ENCODE measurements around the gene LRRC14B.

Gene LRRC14B

GRCh38 chr5:174876-175465, 16.3 kb upstream of the LRRC14B start:
- TF ChIP-seq CTCF (conservative IDR thresholded peaks at IDR 0.05; ENCODE audit: low read depth, low read length) = no peak
- no peak for DNase-seq (ENCODE audit: low read depth)

GRCh38 chr5:176296-176823, 14.9 kb upstream of the LRRC14B start:
- no peak overlapping the region for H3K4me3 ChIP-seq (ENCODE audit: low read depth, low read length)
- no peak for DNase-seq (ENCODE audit: low read depth)
- no peak for TF ChIP-seq CTCF (conservative IDR thresholded peaks at IDR 0.05; ENCODE audit: low read depth, low read length)

More at GRCh38 chr5:174876-175465, 16.3 kb upstream of the LRRC14B start:
- H3K4me3 ChIP-seq (ENCODE audit: low read depth, low read length) = no peak overlapping the region

GRCh38 chr5:178110-178509, 13.2 kb upstream of the LRRC14B start:
- H3K4me3 ChIP-seq (ENCODE audit: low read depth, low read length) = no peak overlapping the region
- TF ChIP-seq CTCF (conservative IDR thresholded peaks at IDR 0.05; ENCODE audit: low read depth, low read length) = no peak
- DNase-seq (ENCODE audit: low read depth) = no peak

GRCh38 chr5:179401-179800, 11.9 kb upstream of the LRRC14B start:
- H3K4me3 ChIP-seq (ENCODE audit: low read depth, low read length) = no peak overlapping the region
- no peak for DNase-seq (ENCODE audit: low read depth)
- no peak for TF ChIP-seq CTCF (conservative IDR thresholded peaks at IDR 0.05; ENCODE audit: low read depth, low read length)

GRCh38 chr5:180286-180918, 10.9 kb upstream of the LRRC14B start:
- H3K4me3 ChIP-seq (ENCODE audit: low read depth, low read length) = no peak overlapping the region
- no peak for DNase-seq (ENCODE audit: low read depth)
- no peak for TF ChIP-seq CTCF (conservative IDR thresholded peaks at IDR 0.05; ENCODE audit: low read depth, low read length)

- no peak for TF ChIP-seq CTCF (conservative IDR thresholded peaks at IDR 0.05; ENCODE audit: low read depth, low read length)
- DNase-seq (ENCODE audit: low read depth) = no peak
- H3K4me3 ChIP-seq (ENCODE audit: low read depth, low read length) = no peak overlapping the region
Measured at GRCh38 chr5:181160-181559, 10.1 kb upstream of the LRRC14B start.

- DNase-seq (ENCODE audit: low read depth) = no peak
- TF ChIP-seq CTCF (conservative IDR thresholded peaks at IDR 0.05; ENCODE audit: low read depth, low read length) = no peak
- H3K4me3 ChIP-seq (ENCODE audit: low read depth, low read length) = no peak overlapping the region
Measured at GRCh38 chr5:181566-181965, 9.7 kb upstream of the LRRC14B start.
